RPMI7951 (cell line): Measurements from ENCODE around the gene TRMT112. TPM values are rescaled to one million over a fixed set of nuclear protein-coding genes. Genes with fewer than 3 reads are reported as not detected.
A peak's percentile ranks its signal among the peaks of the same experiment; 100 is the strongest.
"Not testable (repeated sequence)": the region's sequence is repeated elsewhere in the genome, so short reads cannot be mapped to it uniquely, and the experiment has no call there.

Experiments
- DNase-seq: peaks from one replicate; pipeline ENCODE4 v3.0.0-alpha.2; 2012; ENCODE audit warnings: low read depth
- total RNA-seq: library from RNA; depleted of rRNA; stranded (reverse); fragments of >200 nt; shearing (Covaris generic); gene quantifications from 2 replicates; pipeline ENCODE4 v1.2.3, GENCODE V29; 2014

Gene TRMT112
- total RNA-seq, 1 experiment from 2014 or later, result 434 TPM

GRCh38 chr11:64331569-64332371, 14.4 kb upstream of the TRMT112 start:
- peak; percentile 93 for DNase-seq

- no peak for DNase-seq
Measured at GRCh38 chr11:64330888-64331287, 13.5 kb upstream of the TRMT112 start.

GRCh38 chr11:64327993-64328392, 10.6 kb upstream of the TRMT112 start:
- no peak for DNase-seq

- DNase-seq, result no peak
Measured at GRCh38 chr11:64327375-64327774, 10.0 kb upstream of the TRMT112 start.

GRCh38 chr11:64324692-64325469, 7.5 kb upstream of the TRMT112 start:
- DNase-seq, result no peak

GRCh38 chr11:64323984-64324383, 6.6 kb upstream of the TRMT112 start:
- DNase-seq, result not testable (repeated sequence)

GRCh38 chr11:64323373-64323772, 6.0 kb upstream of the TRMT112 start:
- no peak for DNase-seq

GRCh38 chr11:64322925-64323260, 5.5 kb upstream of the TRMT112 start:
- DNase-seq, result no peak

- no peak for DNase-seq
Measured at GRCh38 chr11:64321533-64321932, 4.2 kb upstream of the TRMT112 start.

GRCh38 chr11:64321026-64321425, 3.7 kb upstream of the TRMT112 start:
- no peak for DNase-seq

- no peak for DNase-seq
Measured at GRCh38 chr11:64320556-64320955, 3.2 kb upstream of the TRMT112 start.

- DNase-seq, result no peak
Measured at GRCh38 chr11:64318766-64319761, 1.7 kb upstream of the TRMT112 start.

- peak; percentile 96 for DNase-seq
Measured at GRCh38 chr11:64317961-64318765, 804 bp upstream of the TRMT112 start, which contains the start of gene PRDX5. PRDX5 (plus strand) TSS chr11:64318121; CDS start chr11:64318216, 95 bp downstream.

GRCh38 chr11:64316672-64317324, 561 bp downstream of the TRMT112 start:
- peak; percentile 25 for DNase-seq

GRCh38 chr11:64315667-64316526, 1.5 kb downstream of the TRMT112 start:
- DNase-seq, result not testable (repeated sequence)

GRCh38 chr11:64314805-64315561, 2.4 kb downstream of the TRMT112 start:
- DNase-seq, result no peak

GRCh38 chr11:64314146-64314804, 3.1 kb downstream of the TRMT112 start:
- DNase-seq, result no peak
